Measurements from ENCODE around the gene MCM7. TPM values are rescaled to one million over a fixed set of nuclear protein-coding genes. Genes with fewer than 3 reads are reported as not detected.

The MCM7 gene
- total RNA-seq, 2 experiments from 2014 or later: 54.5 to 56.0 TPM

- no peaks in the 10 kb centered on the region for H3K9me3 ChIP-seq (ENCODE audit: control insufficient read depth in 1 of 2, insufficient read depth in 1 of 2, low read length in 2 of 2)
- TF ChIP-seq CTCF (IDR thresholded peaks at IDR 0.05): no peak
- no peak overlapping the region for H3K4me3 Mint-ChIP-seq
- peaks cover 44% of the 10 kb centered on the region for H3K36me3 ChIP-seq (ENCODE audit: insufficient read depth, low read length)
- ChIA-PET CTCF (no interaction called here), POLR2A (no interaction called here)
- ATAC-seq (ENCODE audit: poor library complexity): no peak
- peaks cover 57% of the 10 kb centered on the region for H3K36me3 Mint-ChIP-seq (ENCODE audit: low read depth)
- H3K9me3 Mint-ChIP-seq: no peaks in the 10 kb centered on the region
- H3K27me3 Mint-ChIP-seq: no peaks in the 10 kb centered on the region
- intact Hi-C loops (cut with DNase I, micrococcal nuclease): no loop called here
- peaks cover 15% of the 10 kb centered on the region for H3K4me1 ChIP-seq (ENCODE audit: insufficient read depth, low read length)
- no peak overlapping the region for H3K27ac Mint-ChIP-seq
- no peak overlapping the region for H3K4me3 ChIP-seq (ENCODE audit: low read length)
- H3K4me1 Mint-ChIP-seq (ENCODE audit: low read depth): peaks cover 12% of the 10 kb centered on the region
- no peaks in the 10 kb centered on the region for H3K27me3 ChIP-seq (ENCODE audit: control insufficient read depth in 1 of 2, insufficient read depth in 2 of 2, low read length in 2 of 2)
- no peak overlapping the region for H3K27ac ChIP-seq (ENCODE audit: low read depth in 1 of 2, low read length in 2 of 2)
- DNase-seq: no peak
Observed at GRCh38 chr7:100105534-100105933, 4.3 kb upstream of the MCM7 start.

DNA sequence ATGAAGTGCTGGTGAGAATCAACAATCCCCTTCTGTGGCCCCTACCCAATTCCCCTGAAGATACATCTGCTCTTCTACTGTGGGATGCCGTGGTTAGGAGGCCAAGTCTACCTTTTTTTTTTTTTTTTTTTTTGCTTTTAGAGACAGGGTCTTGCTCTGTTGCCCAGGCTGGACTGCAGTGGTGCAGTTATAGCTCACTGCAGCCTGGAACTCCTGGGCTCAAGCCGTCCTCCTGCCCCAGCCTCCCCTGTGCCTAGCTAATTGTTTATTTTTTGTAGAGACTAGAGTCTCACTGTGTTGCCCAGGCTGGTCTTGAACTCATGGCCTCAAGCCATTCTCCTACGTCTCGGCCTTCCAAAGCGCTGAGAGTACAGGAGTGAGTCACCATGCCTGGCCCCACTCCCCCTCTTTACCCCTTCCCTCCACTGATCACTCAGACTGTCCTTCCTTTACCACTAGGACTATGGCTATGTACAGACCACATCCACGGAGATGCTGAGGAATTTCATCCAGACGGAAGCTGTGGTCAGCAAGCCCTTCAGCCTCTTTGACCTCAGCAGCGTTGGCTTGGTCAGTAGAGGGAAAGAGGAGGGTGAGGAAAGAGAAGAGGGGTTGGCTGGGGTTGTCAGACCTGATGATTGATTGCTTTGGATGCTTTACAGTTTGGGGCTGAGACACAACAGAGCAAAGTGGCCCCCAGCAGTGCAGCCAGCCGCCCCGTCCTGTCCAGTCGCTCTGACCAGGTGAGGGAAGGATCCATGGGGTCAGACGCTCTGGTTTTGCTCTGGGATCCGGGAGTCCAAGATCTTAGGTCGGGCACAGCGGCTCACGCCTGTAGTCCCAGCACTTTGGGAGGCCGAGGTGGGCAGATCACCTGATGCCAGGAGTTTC, 2.0 kb upstream of the MCM7 start:
- DNase-seq (no peak), ATAC-seq (ENCODE audit: poor library complexity) (no peak)
- ChIA-PET CTCF (interaction anchor here (1.6 to 3.2 kb wide), 2 partner anchors 20 to 28 kb away, joined by 6 to 14 read pairs; no protein-coding TSS in a partner anchor), POLR2A (interaction anchor here (1.0 to 3.4 kb wide), 7 partner anchors 10 to 88 kb away, joined by 3 to 58 read pairs (median 7); partner anchors contain the start of genes LAMTOR4, MBLAC1 and ZKSCAN1)
- Histone ChIP-seq H3K27me3 (ENCODE audit: control insufficient read depth in 1 of 2, insufficient read depth in 2 of 2, low read length in 2 of 2) (no peaks in the 10 kb centered on the region), H3K9me3 (ENCODE audit: control insufficient read depth in 1 of 2, insufficient read depth in 1 of 2, low read length in 2 of 2) (no peaks in the 10 kb centered on the region), H3K27ac (ENCODE audit: low read depth in 1 of 2, low read length in 2 of 2) (no peak overlapping the region), H3K36me3 (ENCODE audit: insufficient read depth, low read length) (peaks cover 47% of the 10 kb centered on the region), H3K4me1 (ENCODE audit: insufficient read depth, low read length) (peaks cover 35% of the 10 kb centered on the region), H3K4me3 (ENCODE audit: low read length) (no peak overlapping the region)
- H3K27me3 Mint-ChIP-seq: no peaks in the 10 kb centered on the region
- peaks cover 59% of the 10 kb centered on the region for H3K36me3 Mint-ChIP-seq (ENCODE audit: low read depth)
- peak overlapping the region; percentile 82 for H3K4me3 Mint-ChIP-seq
- intact Hi-C loops (cut with DNase I, micrococcal nuclease): no loop called here
- peak overlapping the region; percentile 76 for H3K27ac Mint-ChIP-seq
- no peak for TF ChIP-seq CTCF (IDR thresholded peaks at IDR 0.05)
- H3K9me3 Mint-ChIP-seq: no peaks in the 10 kb centered on the region
- peaks cover 35% of the 10 kb centered on the region for H3K4me1 Mint-ChIP-seq (ENCODE audit: low read depth)

DNA sequence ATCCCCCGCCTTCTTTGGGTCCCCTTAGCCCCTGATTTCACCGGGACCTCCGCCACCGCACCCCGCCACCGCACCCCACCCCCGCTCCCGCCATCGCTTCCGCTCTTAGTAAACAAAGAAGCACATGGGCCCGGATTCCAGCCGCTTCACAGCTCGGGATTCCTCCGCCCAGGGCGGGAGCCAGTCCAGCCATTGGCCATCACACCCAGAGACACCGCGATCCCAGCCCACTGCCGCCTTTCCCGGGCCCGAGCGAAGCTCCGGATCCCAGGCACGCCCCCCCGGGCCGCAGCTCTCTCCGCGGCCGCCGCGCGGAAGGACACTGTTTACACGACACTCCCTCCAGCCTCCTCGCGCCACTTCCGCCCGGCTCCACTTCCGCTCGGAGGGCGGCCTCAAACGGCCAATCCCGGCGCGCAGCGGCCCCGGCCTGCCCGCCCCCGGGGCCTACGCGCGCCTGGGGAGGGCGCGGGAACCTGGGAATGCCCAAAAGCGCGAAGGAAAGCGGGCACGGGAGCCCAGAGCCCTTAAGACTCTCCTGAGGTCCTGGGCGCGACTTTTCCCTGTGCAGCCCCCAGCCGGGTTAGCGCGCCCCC, 679 bp downstream of the MCM7 start:
- H3K4me1 ChIP-seq (ENCODE audit: insufficient read depth, low read length): peaks cover 38% of the 10 kb centered on the region
- H3K36me3 ChIP-seq (ENCODE audit: insufficient read depth, low read length): peaks cover 53% of the 10 kb centered on the region
- ChIA-PET CTCF (interaction anchor here (0.8 to 3.2 kb wide), 4 partner anchors 17 to 464 kb away, joined by 3 to 14 read pairs (median 6); partner anchors contain the start of gene MBLAC1), POLR2A (interaction anchor here (0.6 to 3.7 kb wide), 29 partner anchors 8 to 959 kb away, joined by 3 to 58 read pairs (median 5); partner anchors contain the start of genes CNPY4, COPS6, FBXO24 and GPC2)
- no peaks in the 10 kb centered on the region for H3K9me3 Mint-ChIP-seq
- TF ChIP-seq CTCF (IDR thresholded peaks at IDR 0.05): no peak
- H3K27ac ChIP-seq (ENCODE audit: low read depth in 1 of 2, low read length in 2 of 2): peak overlapping the region; percentile 90 to 95
- H3K9me3 ChIP-seq (ENCODE audit: control insufficient read depth in 1 of 2, insufficient read depth in 1 of 2, low read length in 2 of 2): no peaks in the 10 kb centered on the region
- H3K4me3 Mint-ChIP-seq: peak overlapping the region; percentile 98
- peak overlapping the region; percentile 97 for H3K4me3 ChIP-seq (ENCODE audit: low read length)
- no peaks in the 10 kb centered on the region for H3K27me3 ChIP-seq (ENCODE audit: control insufficient read depth in 1 of 2, insufficient read depth in 2 of 2, low read length in 2 of 2)
- intact Hi-C loops (cut with DNase I, micrococcal nuclease): loop anchor here (1.0 to 2.0 kb wide), 6 partner anchors 11 to 50 kb away; partner anchors contain the start of genes CNPY4 (in 2 of the 2), MBLAC1 (in 2 of the 2), TAF6 (in 2 of the 2) and ZNF3 (in 1 of the 2)
- peak; percentile 72 for ATAC-seq (ENCODE audit: poor library complexity)
- peaks cover 47% of the 10 kb centered on the region for H3K4me1 Mint-ChIP-seq (ENCODE audit: low read depth)
- peaks cover 64% of the 10 kb centered on the region for H3K36me3 Mint-ChIP-seq (ENCODE audit: low read depth)
- peak; percentile 70 to 95 (median 82) for DNase-seq
- no peaks in the 10 kb centered on the region for H3K27me3 Mint-ChIP-seq
- H3K27ac Mint-ChIP-seq: peak overlapping the region; percentile 98

Measured in CD4-positive, alpha-beta T cell (primary cell).